Endodermal cell (in vitro differentiated cells): ENCODE measurements around the gene TECPR1. TPM values are rescaled to one million over a fixed set of nuclear protein-coding genes. Genes with fewer than 3 reads are reported as not detected.

Experiments used
- DNase-seq: peaks from one replicate; pipeline ENCODE4 v3.0.0-alpha.2; 2017
- H3K27ac ChIP-seq: 2 replicates; pipeline ENCODE4 v1.5.1; 2013; ENCODE audit warnings: mild to moderate bottlenecking, low read depth, low read length, moderate library complexity
- H3K27me3 ChIP-seq: 2 replicates; pipeline ENCODE4 v1.6.1; 2013; ENCODE audit warnings: mild to moderate bottlenecking, low read length, moderate library complexity; ENCODE audit not compliant: insufficient read depth, control insufficient read depth, poor library complexity, severe bottlenecking
- H3K36me3 ChIP-seq: 2 replicates; pipeline ENCODE4 v1.7.0; 2013; ENCODE audit warnings: mild to moderate bottlenecking, low read length, moderate library complexity; ENCODE audit not compliant: control insufficient read depth, insufficient read depth
- H3K4me1 ChIP-seq: one replicate; pipeline ENCODE4 v1.7.0; 2013; ENCODE audit warnings: low read length; ENCODE audit not compliant: control insufficient read depth, insufficient read depth
- H3K4me3 ChIP-seq: 2 replicates; pipeline ENCODE4 v1.5.1; 2013; ENCODE audit warnings: mild to moderate bottlenecking, low read length, moderate library complexity
- H3K9ac ChIP-seq: 2 replicates; pipeline ENCODE4 v1.6.1; 2013; ENCODE audit warnings: mild to moderate bottlenecking, low read length, moderate library complexity; ENCODE audit not compliant: poor library complexity, severe bottlenecking; ENCODE audit errors: extremely low read depth
- H3K9me3 ChIP-seq: 2 replicates; pipeline ENCODE4 v1.6.1; 2013; ENCODE audit warnings: mild to moderate bottlenecking, low read length, moderate library complexity; ENCODE audit not compliant: control insufficient read depth
- H3K27ac Mint-ChIP-seq: 2 replicates; pipeline ENCODE4 v1.8.0; 2020; ENCODE audit warnings: mixed read lengths
- H3K27me3 Mint-ChIP-seq: 2 replicates; pipeline ENCODE4 v1.8.0; 2021; ENCODE audit warnings: mild to moderate bottlenecking, mixed read lengths; ENCODE audit not compliant: insufficient read depth
- H3K36me3 Mint-ChIP-seq: 2 replicates; pipeline ENCODE4 v1.8.0; 2020; ENCODE audit warnings: low read depth, mixed read lengths
- H3K4me1 Mint-ChIP-seq: 2 replicates; pipeline ENCODE4 v1.8.0; 2020; ENCODE audit warnings: mixed read lengths
- H3K4me3 Mint-ChIP-seq: 2 replicates; pipeline ENCODE4 v1.8.0; 2020; ENCODE audit warnings: mild to moderate bottlenecking, moderate library complexity, mixed read lengths
- H3K9me3 Mint-ChIP-seq: 2 replicates; pipeline ENCODE4 v1.8.0; 2020; ENCODE audit warnings: mild to moderate bottlenecking, mixed read lengths
- WGBS, 2 experiments: methylation state at CpG; one replicate each; pipeline versions ENCODE4 v1.1.5 to v1.1.7; 2013; ENCODE audit warnings: missing lambda C conversion rate in 2 of 2, mixed read lengths in 1 of 2; ENCODE audit not compliant: insufficient coverage in 1 of 2, insufficient read length in 1 of 2; 5-methylcytosine and 5-hydroxymethylcytosine counted together
- total RNA-seq, 2 donors: library from RNA; stranded (reverse); fragmentation: NEBNext Ultra II Directional in 1 of 2; extraction: Animal tissue kit (Norgen Biotek cat#: 25700) in 1 of 2; gene quantifications; 2 replicates in 1 of 2; 3 replicates in 1 of 2; pipeline ENCODE4 v1.2.1, GENCODE V29; 2021
- TF ChIP-seq, protein P1 (sequence below): fragments of 200-600 bp; sonication (generic); conservative IDR thresholded peaks from 2 replicates; pipeline ENCODE4 v1.5.0; 2021; ENCODE audit warnings: antibody characterized with exemption, mild to moderate bottlenecking

Gene TECPR1
- total RNA-seq, 2 donors from 2014 or later = 27.2 to 32.0 TPM

DNA sequence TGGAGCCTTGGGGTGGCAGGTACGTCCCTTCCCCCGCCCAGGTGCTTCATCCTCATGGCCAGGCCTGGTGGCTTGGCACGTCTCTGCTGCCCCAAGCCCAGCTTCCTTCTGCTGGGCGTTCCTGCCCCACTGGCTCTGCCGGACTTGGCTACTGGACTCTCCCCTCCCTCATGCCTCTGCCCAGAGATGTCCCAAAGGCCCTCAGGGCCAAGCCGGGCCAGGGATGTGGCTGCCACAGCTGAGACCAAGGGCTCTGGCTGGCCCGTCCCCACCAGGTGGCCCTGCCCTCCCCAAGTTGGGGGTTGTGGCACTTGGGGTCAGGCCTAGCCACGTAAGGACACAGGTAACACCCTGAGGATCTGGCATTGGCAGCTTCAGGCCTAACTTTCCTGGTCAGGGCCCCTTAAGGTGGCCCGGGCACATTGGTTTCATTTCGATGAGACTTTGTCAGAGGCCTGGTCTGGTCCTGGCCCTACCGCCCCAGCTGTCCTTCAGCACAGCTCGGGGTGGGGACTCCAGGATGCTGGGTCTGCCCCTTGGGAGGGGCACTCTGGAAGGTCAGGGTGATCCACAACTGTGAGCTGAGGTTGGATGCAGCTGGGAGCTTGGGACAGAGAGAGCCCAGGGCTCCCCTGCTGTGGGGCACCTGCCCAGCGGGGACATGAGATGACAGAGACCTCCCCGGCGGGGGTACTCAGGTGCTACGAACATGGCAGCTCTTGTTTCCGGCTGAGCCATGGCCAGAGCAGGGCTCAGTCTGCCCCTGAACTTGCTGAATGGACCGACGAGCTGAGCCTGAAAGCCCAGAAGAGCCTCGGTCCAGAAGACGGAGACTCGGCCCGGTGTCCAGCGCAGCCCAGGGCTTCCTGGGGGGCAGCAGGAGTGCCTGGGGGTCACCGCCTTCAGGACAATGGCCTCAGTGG, 37.9 kb downstream of the TECPR1 start:
- Histone ChIP-seq H3K36me3 (no peaks in the 10 kb centered on the region), H3K4me1 (no peaks in the 10 kb centered on the region), H3K27me3 (no peaks in the 10 kb centered on the region), H3K9me3 (no peaks in the 10 kb centered on the region), H3K27ac (no peak overlapping the region), H3K9ac (no peak overlapping the region), H3K4me3 (no peak overlapping the region)
- TF ChIP-seq, protein P1, sequence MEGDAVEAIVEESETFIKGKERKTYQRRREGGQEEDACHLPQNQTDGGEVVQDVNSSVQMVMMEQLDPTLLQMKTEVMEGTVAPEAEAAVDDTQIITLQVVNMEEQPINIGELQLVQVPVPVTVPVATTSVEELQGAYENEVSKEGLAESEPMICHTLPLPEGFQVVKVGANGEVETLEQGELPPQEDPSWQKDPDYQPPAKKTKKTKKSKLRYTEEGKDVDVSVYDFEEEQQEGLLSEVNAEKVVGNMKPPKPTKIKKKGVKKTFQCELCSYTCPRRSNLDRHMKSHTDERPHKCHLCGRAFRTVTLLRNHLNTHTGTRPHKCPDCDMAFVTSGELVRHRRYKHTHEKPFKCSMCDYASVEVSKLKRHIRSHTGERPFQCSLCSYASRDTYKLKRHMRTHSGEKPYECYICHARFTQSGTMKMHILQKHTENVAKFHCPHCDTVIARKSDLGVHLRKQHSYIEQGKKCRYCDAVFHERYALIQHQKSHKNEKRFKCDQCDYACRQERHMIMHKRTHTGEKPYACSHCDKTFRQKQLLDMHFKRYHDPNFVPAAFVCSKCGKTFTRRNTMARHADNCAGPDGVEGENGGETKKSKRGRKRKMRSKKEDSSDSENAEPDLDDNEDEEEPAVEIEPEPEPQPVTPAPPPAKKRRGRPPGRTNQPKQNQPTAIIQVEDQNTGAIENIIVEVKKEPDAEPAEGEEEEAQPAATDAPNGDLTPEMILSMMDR = no peak
- Mint-ChIP-seq H3K27me3 (peaks cover 2% of the 10 kb centered on the region), H3K9me3 (no peaks in the 10 kb centered on the region), H3K36me3 (no peaks in the 10 kb centered on the region), H3K4me3 (no peak overlapping the region), H3K4me1 (no peaks in the 10 kb centered on the region), H3K27ac (no peak overlapping the region)
- DNase-seq = peak; percentile 49
- WGBS, 2 experiments = 92% methylated on average over 20 to 25 of the region's 25 CpGs

- no peak overlapping the region for H3K27ac ChIP-seq
- no peaks in the 10 kb centered on the region for H3K36me3 Mint-ChIP-seq
- WGBS, 2 experiments = 95 to 100% methylated on average over 3 to 8 of the region's 8 CpGs
Measured at GRCh38 chr7:98213296-98213887, 38.6 kb downstream of the TECPR1 start.

DNA sequence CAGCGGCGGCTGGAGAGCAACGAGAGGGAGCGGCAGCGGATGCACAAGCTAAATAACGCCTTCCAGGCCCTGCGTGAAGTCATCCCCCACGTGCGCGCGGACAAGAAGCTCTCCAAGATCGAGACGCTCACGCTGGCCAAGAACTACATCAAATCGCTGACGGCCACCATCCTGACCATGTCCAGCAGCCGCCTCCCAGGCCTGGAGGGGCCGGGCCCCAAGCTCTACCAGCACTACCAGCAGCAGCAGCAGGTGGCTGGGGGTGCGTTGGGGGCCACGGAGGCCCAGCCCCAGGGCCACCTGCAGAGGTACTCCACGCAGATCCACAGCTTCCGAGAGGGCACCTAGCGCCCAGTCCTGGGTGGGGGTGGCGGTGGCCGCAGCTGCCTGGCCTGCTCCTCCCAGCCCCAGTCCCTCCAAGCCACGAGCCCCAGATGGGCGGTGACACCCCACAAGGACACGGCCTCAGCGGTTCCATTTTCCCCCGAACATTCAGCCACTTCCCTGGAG, 39.4 kb downstream of the TECPR1 start:
- DNase-seq = peak; percentile 47
- no peak overlapping the region for H3K4me3 Mint-ChIP-seq
- 93 to 96% methylated on average over 21 to 30 of the region's 30 CpGs for WGBS, 2 experiments

More at GRCh38 chr7:98213296-98213887, 38.6 kb downstream of the TECPR1 start:
- Mint-ChIP-seq H3K27ac (no peak overlapping the region), H3K9me3 (no peaks in the 10 kb centered on the region), H3K4me3 (no peak overlapping the region), H3K4me1 (no peaks in the 10 kb centered on the region), H3K27me3 (peaks cover 2% of the 10 kb centered on the region)
- no peaks in the 10 kb centered on the region for H3K27me3 ChIP-seq
- no peaks in the 10 kb centered on the region for H3K9me3 ChIP-seq
- TF ChIP-seq, protein P1 = no peak
- H3K4me3 ChIP-seq = no peak overlapping the region
- H3K36me3 ChIP-seq = no peaks in the 10 kb centered on the region
- DNase-seq = peak; percentile 34
- no peak overlapping the region for H3K9ac ChIP-seq
- H3K4me1 ChIP-seq = no peaks in the 10 kb centered on the region

More for the DNA sequence above, 39.4 kb downstream of the TECPR1 start:
- Histone ChIP-seq H3K36me3 (no peaks in the 10 kb centered on the region), H3K27me3 (no peaks in the 10 kb centered on the region), H3K4me1 (no peaks in the 10 kb centered on the region), H3K4me3 (no peak overlapping the region), H3K9ac (no peak overlapping the region), H3K27ac (no peak overlapping the region), H3K9me3 (no peaks in the 10 kb centered on the region)
- H3K36me3 Mint-ChIP-seq = no peaks in the 10 kb centered on the region
- peaks cover 2% of the 10 kb centered on the region for H3K27me3 Mint-ChIP-seq
- H3K9me3 Mint-ChIP-seq = no peaks in the 10 kb centered on the region
- H3K27ac Mint-ChIP-seq = no peak overlapping the region
- no peaks in the 10 kb centered on the region for H3K4me1 Mint-ChIP-seq
- TF ChIP-seq, protein P1 = no peak
